ENCODE measurements around the gene MAD2L2. TPM values are rescaled to one million over a fixed set of nuclear protein-coding genes. Genes with fewer than 3 reads are reported as not detected.

MAD2L2 gene
- total RNA-seq, 1 experiment from 2014 or later = 283 TPM

- Histone ChIP-seq H2BK15ac (ENCODE audit: low read depth, low read length) (no peak overlapping the region), H3K27ac (ENCODE audit: insufficient read length, low read depth, low read length) (peak overlapping the region; percentile 94), H2AK5ac (ENCODE audit: insufficient read length, low read length) (peak overlapping the region; percentile 83), H3K4me2 (ENCODE audit: insufficient read depth, insufficient read length, low read length) (peak overlapping the region; percentile 99), H3K9ac (ENCODE audit: extremely low read depth, insufficient read length, low read length) (peak overlapping the region; percentile 100), H4K5ac (ENCODE audit: insufficient read length, low read depth, low read length) (peak overlapping the region; percentile 99), H3K9me3 (ENCODE audit: control insufficient read depth, low read depth, low read length) (no peaks in the 10 kb centered on the region), H2BK20ac (ENCODE audit: low read depth, low read length, poor library complexity, severe bottlenecking) (no peak overlapping the region), H3K4ac (ENCODE audit: low read depth, low read length) (peak overlapping the region; percentile 57), H3K56ac (ENCODE audit: insufficient read length, low read depth, low read length) (peak overlapping the region; percentile 98), H4K91ac (ENCODE audit: insufficient read length, low read depth, low read length) (peak overlapping the region; percentile 94), H2BK5ac (ENCODE audit: insufficient read length, low read length) (peak overlapping the region; percentile 92), H2BK120ac (ENCODE audit: low read depth, low read length, poor library complexity, severe bottlenecking) (peak overlapping the region; percentile 83), H3K14ac (ENCODE audit: insufficient read depth, low read length) (peak overlapping the region; percentile 98), H3K79me2 (ENCODE audit: insufficient read depth, low read length) (peaks cover 29% of the 10 kb centered on the region; the same call in 1 of the 2 replicates), H3K23ac (ENCODE audit: insufficient read length, low read depth, low read length) (peak overlapping the region; percentile 95), H3K23me2 (ENCODE audit: insufficient read length, low read depth, low read length, poor library complexity, severe bottlenecking) (peaks cover 20% of the 10 kb centered on the region), H3K79me1 (ENCODE audit: insufficient read depth, low read depth, low read length, poor library complexity, severe bottlenecking) (no peaks in the 10 kb centered on the region), H3T11ph (ENCODE audit: low read length) (no peak overlapping the region), H3K18ac (ENCODE audit: insufficient read length, low read depth, low read length) (peak overlapping the region; percentile 78), H3K27me3 (ENCODE audit: insufficient read depth, low read length) (no peaks in the 10 kb centered on the region; the same call in 1 of the 2 replicates), H2AFZ (ENCODE audit: low read length) (no peak overlapping the region), H3K4me1 (ENCODE audit: insufficient read depth, low read length) (peaks cover 10% of the 10 kb centered on the region; the same call in 1 of the 2 replicates), H2BK12ac (ENCODE audit: insufficient read length, low read depth, low read length) (peak overlapping the region; percentile 97), H4K8ac (replicated peaks; ENCODE audit: insufficient read length, low read depth, low read length) (peak overlapping the region; percentile 99), H4K20me1 (ENCODE audit: control insufficient read depth, insufficient read depth, insufficient read length) (no peaks in the 10 kb centered on the region)
- no peak for TF ChIP-seq CTCF (conservative IDR thresholded peaks at IDR 0.05)
- H3K4me1 Mint-ChIP-seq = peaks cover 49 to 69% of the 10 kb centered on the region in 2 experiments
- H3K36me3 Mint-ChIP-seq (ENCODE audit: insufficient read depth in 1 of 3, low read depth in 3 of 3) = peaks cover 7 to 21% (median 12%) of the 10 kb centered on the region in 3 experiments; a peak in 6 of 7 replicates
- peak overlapping the region; percentile 86 to 97 (median 95) for H3K27ac Mint-ChIP-seq
- DNase-seq = no peak
- no peaks in the 10 kb centered on the region for H3K9me3 Mint-ChIP-seq
- no CpG with 5 or more reads among the region's 64 CpGs for WGBS (ENCODE audit: extremely low coverage, insufficient read length, low lambda C conversion rate)
- H3K4me3 Mint-ChIP-seq = peak overlapping the region; percentile 94 to 97
- H3K27me3 Mint-ChIP-seq (ENCODE audit: low read depth) = peaks cover 10% of the 10 kb centered on the region
Measured at GRCh38 chr1:11690397-11691301, 9.7 kb upstream of the MAD2L2 start.

Data from H9 (cell line).